ENCODE measurements around the gene FEZF2.

FEZF2 gene

DNA sequence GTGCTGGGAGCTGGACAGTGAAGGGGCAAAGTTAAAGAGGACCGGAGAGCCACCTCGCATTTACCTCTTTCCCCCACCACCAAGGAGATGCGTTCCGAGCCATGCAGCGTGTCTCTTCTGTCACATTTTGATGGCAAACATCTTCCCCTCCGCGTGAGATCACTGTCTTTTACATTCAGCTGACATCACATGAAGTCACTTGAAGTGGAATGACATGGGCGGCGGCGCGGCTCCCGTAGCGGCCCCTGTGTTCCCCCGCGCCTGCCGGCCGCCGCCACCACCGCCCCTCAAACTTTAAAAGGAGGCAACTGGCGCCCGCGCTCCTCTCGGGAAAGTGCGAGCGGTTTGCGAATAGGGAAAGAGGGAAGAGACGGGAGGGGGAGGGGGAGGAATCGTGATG is at the start of gene FEZF2:
TSS of gene FEZF2 (minus strand) at position 336 of the 400 bp plus-strand sequence. CDS start 682 bp downstream, outside the sequence.
- DNase-seq (ENCODE audit: insufficient read length, low spot score) (no peak), FAIRE-seq (no peak)
- TF ChIP-seq, protein P1, sequence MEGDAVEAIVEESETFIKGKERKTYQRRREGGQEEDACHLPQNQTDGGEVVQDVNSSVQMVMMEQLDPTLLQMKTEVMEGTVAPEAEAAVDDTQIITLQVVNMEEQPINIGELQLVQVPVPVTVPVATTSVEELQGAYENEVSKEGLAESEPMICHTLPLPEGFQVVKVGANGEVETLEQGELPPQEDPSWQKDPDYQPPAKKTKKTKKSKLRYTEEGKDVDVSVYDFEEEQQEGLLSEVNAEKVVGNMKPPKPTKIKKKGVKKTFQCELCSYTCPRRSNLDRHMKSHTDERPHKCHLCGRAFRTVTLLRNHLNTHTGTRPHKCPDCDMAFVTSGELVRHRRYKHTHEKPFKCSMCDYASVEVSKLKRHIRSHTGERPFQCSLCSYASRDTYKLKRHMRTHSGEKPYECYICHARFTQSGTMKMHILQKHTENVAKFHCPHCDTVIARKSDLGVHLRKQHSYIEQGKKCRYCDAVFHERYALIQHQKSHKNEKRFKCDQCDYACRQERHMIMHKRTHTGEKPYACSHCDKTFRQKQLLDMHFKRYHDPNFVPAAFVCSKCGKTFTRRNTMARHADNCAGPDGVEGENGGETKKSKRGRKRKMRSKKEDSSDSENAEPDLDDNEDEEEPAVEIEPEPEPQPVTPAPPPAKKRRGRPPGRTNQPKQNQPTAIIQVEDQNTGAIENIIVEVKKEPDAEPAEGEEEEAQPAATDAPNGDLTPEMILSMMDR (IDR thresholded peaks at IDR 0.05; ENCODE audit: insufficient read depth, missing control alignments) = no peak

DNA sequence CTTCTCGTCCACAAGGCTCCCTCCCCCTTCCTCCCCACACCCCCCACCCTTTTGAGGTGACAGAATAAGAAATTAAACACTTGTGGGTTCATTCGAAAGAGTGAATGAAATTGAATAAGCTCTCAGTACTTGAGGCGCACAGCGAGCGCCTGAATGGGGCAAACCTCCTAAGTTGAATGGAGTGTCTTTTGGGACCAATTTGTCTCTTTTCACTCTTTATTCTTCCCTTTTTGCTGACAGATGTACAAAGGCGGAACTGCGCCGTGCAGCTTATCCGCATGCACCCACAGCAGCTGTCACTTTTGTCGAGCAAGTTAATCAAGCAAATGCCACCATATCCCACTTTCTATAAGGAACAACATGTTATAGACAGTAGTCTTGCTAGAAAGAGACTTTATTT is 47.9 kb upstream of the FEZF2 start:
- FAIRE-seq (peak; percentile 74), DNase-seq (ENCODE audit: insufficient read length, low spot score) (no peak)
- TF ChIP-seq, protein P1 (IDR thresholded peaks at IDR 0.05; ENCODE audit: insufficient read depth, missing control alignments) = no peak

DNA sequence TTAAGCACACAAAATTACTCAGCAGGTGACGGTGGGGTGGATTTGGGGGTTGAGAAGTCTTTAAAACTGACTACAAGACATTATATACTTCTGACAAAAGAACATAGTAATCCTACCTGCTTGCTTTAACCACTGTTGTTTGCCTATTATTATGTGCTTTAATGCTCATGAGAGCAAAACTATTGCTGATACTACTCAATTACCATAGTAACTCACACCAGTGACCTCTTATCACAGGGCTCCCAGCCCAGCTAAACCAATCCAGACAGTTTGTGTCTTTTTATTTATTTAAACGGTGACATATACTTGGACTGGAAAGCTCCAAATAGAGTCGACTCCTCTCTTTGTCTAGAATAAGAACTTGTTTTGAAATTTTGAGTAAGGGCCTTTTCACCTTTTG is 42.8 kb upstream of the FEZF2 start:
- TF ChIP-seq, protein P1 (IDR thresholded peaks at IDR 0.05; ENCODE audit: insufficient read depth, missing control alignments) = no peak
- FAIRE-seq (no peak), DNase-seq (ENCODE audit: insufficient read length, low spot score) (no peak)

DNA sequence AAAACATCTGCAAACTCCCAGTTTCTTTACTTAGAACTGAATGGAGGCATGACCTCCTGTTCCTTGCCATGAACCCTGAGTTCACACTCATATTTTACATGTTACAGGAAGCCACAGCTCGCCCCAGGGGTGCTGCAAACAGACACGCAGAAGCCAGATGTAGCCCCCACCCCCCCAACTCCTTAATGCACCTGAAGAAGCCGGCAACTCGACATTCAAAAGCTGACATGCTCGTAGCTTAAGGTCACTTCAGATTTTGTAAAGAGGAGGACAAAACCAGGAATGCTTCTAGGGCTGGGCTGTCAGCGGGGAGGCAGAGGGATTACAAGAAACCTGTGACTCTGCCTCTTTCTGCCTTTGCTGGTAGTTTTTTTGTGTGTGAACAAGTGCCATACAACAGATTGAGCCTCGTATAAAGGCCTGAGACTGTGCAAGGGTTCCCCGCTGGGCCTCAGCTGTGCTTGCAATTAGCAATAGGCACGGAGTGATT is 42.0 kb upstream of the FEZF2 start:
- TF ChIP-seq, protein P1 (IDR thresholded peaks at IDR 0.05; ENCODE audit: insufficient read depth, missing control alignments) = no peak
- FAIRE-seq = no peak
- DNase-seq (ENCODE audit: insufficient read length, low spot score) = no peak

DNA sequence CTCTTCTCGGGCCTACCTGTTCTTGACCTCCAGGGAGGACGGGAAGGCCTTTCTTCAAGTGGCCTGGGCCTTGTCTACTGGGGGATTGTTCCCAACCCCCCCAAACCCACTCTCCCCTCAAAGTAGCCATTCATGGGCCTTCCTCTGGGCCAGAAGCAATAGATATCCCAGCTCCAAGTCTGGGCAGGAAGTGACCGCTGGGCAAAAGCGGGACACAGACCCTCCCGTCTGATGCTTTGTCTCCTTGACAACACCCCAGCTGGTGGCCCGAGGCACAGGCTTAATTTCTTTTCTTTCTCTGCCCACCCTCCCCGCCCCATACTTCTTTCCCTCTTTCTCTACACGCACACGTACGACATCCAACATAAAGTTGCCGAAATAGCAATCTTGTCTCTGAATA is 41.4 kb upstream of the FEZF2 start:
- no peak for FAIRE-seq
- TF ChIP-seq, protein P1 (IDR thresholded peaks at IDR 0.05; ENCODE audit: insufficient read depth, missing control alignments) = no peak
- no peak for DNase-seq (ENCODE audit: insufficient read length, low spot score)

DNA sequence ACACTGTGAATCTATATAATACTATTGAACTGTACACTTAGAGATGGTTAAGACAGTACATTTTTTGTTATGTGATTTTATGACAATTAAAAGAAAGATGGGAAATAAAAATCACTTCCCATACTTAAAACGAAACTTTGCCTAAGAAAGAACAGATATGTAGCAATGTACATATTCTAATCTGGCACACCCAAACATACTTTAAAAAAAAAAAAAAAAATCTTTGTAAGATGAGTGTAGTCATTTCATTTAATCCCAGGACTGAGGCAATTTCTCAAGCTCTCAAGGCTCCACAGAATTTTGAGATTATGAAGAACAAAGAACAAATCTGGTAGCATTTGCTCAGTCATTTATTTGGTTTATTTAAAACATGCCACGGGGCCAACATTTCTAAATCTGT is 40.3 kb upstream of the FEZF2 start:
- FAIRE-seq (peak; percentile 63), DNase-seq (ENCODE audit: insufficient read length, low spot score) (no peak)
- TF ChIP-seq, protein P1 (IDR thresholded peaks at IDR 0.05; ENCODE audit: insufficient read depth, missing control alignments) = no peak

DNA sequence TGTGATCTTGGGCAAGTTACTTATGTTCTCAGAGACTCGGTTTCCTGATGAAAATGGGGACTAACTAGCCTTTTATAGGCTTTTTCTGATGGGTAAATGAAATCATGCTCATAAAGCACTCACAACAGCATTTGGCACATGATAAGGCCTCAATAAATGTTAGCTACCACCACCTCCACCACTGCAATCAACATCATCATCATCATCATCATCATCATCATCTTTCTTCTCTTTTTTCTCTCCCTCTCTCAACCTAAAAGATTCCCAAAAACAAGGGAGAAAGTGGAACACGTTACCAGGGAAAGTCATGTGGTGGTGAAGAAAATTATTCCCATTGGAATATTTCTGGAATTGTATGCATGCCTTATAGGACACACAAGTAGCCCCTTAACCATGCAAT is 33.6 kb upstream of the FEZF2 start:
- FAIRE-seq (no peak), DNase-seq (ENCODE audit: insufficient read length, low spot score) (no peak)
- TF ChIP-seq, protein P1 (IDR thresholded peaks at IDR 0.05; ENCODE audit: insufficient read depth, missing control alignments) = no peak
